Fibroblast of villous mesenchyme (primary cell): ENCODE data around the gene KAZALD1. TPM values are rescaled to one million over a fixed set of nuclear protein-coding genes. Genes with fewer than 3 reads are reported as not detected.

ENCODE experiments used
- DNase-seq: peaks from one replicate; pipeline ENCODE4 v3.0.0-alpha.2; 2010; ENCODE audit warnings: low read depth
- H3K4me3 ChIP-seq: 2 replicates; pipeline ENCODE4 v1.5.1; 2011; ENCODE audit warnings: low read depth, mild to moderate bottlenecking, low read length
- total RNA-seq: library from RNA; depleted of rRNA; stranded (reverse); fragments of >200 nt; gene quantifications from 2 replicates; pipeline ENCODE4 v1.2.3, GENCODE V29; 2012
- TF ChIP-seq, protein P1 (sequence below): IDR thresholded peaks from 2 replicates; pipeline ENCODE4 v1.5.1; 2012; ENCODE audit warnings: low read depth, mild to moderate bottlenecking, low read length; ENCODE audit not compliant: insufficient read depth

KAZALD1 gene
- total RNA-seq, 1 donor = 9.1 TPM

DNA sequence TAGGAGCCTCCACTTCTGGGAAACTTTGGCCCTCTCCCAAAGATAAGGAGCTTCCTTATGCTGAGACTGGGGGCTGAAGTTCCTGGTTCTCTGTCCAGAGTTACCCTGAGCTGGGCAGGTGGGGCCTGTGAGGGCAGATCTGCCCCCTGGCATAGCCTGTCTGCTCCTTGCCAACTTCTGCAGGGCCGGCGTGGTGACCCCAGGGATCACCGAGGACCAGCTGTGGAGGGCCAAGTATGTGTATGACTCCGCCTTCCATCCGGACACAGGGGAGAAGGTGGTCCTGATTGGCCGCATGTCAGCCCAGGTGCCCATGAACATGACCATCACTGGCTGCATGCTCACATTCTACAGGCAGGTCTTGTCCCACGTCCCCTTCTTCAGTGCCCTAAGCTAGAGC, 26.5 kb upstream of the KAZALD1 start:
- DNase-seq = no peak
- TF ChIP-seq, protein P1, sequence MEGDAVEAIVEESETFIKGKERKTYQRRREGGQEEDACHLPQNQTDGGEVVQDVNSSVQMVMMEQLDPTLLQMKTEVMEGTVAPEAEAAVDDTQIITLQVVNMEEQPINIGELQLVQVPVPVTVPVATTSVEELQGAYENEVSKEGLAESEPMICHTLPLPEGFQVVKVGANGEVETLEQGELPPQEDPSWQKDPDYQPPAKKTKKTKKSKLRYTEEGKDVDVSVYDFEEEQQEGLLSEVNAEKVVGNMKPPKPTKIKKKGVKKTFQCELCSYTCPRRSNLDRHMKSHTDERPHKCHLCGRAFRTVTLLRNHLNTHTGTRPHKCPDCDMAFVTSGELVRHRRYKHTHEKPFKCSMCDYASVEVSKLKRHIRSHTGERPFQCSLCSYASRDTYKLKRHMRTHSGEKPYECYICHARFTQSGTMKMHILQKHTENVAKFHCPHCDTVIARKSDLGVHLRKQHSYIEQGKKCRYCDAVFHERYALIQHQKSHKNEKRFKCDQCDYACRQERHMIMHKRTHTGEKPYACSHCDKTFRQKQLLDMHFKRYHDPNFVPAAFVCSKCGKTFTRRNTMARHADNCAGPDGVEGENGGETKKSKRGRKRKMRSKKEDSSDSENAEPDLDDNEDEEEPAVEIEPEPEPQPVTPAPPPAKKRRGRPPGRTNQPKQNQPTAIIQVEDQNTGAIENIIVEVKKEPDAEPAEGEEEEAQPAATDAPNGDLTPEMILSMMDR = no peak
- no peak overlapping the region for H3K4me3 ChIP-seq

DNA sequence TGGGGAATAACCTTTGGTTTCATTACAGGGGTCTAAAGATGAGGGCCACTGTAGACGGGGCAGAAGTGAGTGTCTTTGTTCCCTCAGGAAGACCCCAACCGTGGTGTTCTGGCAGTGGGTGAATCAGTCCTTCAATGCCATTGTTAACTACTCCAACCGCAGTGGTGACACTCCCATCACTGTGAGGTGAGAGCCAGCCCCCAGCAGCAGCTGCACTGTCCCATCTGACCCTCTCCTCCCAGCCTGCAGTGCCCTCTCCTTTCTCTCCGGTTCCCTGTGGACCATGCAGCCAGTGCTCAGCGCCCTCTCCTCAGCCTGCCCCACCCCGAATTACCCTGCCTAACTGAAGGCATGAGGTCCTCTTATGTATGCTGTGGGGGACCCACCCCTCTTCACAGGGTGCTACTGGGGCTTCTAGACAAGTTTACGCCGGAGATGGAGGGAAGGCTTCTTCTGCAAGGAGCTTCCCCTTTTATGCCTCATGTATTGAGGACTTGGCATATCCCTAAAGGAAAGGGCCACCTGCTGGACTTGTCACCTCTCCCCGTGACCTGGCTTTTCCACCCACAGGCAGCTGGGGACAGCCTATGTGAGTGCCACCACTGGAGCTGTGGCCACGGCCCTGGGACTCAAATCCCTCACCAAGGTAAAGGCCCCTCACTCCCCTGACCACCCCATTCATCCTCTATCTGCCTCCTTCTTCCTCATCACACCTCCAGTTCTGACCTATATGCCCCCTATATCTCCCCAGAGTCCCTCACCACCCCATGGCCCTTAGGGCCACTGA, 25.7 kb upstream of the KAZALD1 start:
- H3K4me3 ChIP-seq = no peak overlapping the region
- TF ChIP-seq, protein P1 = no peak
- DNase-seq = no peak

DNA sequence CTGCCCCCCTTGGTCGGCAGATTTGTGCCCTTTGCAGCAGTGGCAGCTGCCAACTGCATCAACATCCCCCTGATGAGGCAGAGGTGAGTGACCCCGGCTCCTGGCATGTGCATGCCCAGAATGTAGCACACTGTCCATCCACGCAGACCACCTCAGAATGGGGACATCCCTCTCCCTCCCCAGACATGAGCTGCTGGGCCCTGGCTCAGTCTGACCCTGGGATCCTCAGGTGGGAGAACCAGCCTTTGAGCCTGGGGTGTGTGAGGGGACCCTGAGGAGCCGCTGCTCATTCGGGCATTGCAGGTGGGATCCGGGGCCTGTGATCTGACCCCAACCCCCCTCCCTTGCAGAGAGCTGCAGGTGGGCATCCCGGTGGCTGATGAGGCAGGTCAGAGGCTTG, 25.1 kb upstream of the KAZALD1 start:
- TF ChIP-seq, protein P1 = no peak
- DNase-seq = no peak
- H3K4me3 ChIP-seq = no peak overlapping the region

DNA sequence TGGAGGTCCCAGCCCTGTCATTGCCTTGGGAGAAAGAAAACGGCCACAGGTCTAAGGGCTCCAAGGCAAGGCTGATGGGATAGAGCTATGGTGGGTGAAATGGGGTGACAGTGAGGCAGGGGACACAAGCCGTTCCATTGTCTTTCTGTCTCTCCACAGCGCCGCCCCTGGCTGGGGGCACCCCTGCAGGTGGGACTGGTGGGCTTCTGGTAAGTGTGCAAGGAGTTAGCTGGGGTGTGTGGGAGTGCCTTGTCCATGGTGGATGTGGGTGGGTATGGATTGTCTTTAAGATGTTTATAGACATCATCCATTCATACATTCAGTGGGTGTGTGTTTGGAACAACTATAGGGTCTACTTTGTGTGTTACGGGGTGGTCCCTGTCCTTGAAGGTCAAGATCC, 23.3 kb upstream of the KAZALD1 start:
- no peak for DNase-seq
- H3K4me3 ChIP-seq = no peak overlapping the region
- TF ChIP-seq, protein P1 = no peak

DNA sequence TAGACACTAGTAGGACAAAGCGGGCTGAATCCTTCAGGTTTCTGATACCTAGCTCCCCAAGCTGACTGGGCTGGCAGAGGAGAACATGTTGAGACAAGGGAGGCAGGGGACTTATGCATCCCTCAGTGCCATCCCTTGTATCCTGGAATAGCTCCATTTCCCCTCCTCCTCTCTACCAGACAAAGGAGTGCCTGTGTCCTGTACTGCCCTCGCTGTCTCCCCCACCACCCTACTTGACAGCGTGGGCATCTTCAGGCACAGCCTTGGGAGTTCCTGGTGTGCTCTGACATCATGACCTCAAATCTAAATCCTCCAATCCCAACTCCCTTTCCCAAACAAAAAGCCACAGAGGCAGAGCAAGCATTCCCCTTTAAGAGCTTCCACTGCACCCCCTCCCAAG, 21.7 kb upstream of the KAZALD1 start:
- no peak overlapping the region for H3K4me3 ChIP-seq
- TF ChIP-seq, protein P1 = no peak
- DNase-seq = no peak

DNA sequence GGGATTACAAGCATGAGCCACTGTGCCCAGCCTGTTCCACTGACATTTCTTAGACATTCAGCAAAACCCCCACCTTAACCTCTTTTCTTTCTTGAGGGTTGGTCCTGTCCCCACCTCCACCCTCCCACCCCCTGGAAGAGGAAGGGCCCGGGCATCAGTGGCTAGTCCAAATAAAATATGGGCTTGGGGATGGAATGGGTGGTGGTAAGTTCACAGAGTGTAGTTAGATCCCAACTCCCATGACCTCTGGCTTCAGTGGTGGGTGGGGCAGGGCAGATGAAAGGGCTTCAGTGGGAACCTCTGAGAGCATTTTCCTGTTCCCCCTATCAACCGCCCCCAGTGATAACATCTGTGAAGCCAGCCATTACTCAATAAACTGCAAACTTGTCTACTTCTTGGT, 20.9 kb upstream of the KAZALD1 start:
- H3K4me3 ChIP-seq = no peak overlapping the region
- TF ChIP-seq, protein P1 = no peak
- no peak for DNase-seq
